CD4-positive, alpha-beta T cell treated with Interleukin-2 at 100 ng/mL for 4 hours (primary cell): ENCODE results near the gene CLEC3B.
"Not testable (repeated sequence)": the region's sequence is repeated elsewhere in the genome, so short reads cannot be mapped to it uniquely, and the experiment has no call there.

Experiments used
- DNase-seq: peaks from one replicate; pipeline ENCODE4 v3.0.0-alpha.2; 2020; ENCODE audit warnings: low spot score

CLEC3B gene

DNA sequence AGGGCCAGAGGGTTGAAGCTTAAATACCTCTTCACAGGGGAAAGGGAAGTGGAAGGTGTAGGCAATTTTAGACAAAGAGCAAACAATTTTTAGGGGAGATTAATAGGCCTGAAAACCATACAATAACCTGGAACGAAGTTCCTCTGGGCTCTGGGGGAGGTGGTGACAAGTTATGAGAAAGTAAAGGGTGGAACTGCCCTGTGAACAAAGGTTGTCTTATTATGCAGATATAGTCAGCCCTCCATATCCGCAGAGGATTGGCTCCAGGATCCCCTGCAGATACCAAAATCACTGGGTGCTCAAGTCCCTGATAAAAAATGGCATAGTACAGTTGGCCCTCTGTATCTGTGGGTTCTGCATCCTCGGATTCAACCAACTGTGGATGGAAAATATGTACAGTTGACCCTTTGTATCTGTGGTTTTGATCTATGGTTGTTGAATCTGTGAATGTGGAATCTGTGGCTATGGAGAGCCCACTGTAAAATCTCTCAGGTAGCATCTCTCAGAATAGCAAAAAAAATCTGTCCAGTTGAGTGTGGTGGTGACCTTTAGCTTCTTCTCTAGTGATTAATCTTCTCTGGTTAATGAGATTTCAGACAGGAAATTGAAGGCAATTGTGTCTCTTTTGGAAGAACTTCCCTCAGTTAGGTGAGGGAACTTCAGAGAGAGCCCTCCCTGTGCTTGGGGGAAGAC is 40.2 kb downstream of the CLEC3B start:
- no peak for DNase-seq

DNA sequence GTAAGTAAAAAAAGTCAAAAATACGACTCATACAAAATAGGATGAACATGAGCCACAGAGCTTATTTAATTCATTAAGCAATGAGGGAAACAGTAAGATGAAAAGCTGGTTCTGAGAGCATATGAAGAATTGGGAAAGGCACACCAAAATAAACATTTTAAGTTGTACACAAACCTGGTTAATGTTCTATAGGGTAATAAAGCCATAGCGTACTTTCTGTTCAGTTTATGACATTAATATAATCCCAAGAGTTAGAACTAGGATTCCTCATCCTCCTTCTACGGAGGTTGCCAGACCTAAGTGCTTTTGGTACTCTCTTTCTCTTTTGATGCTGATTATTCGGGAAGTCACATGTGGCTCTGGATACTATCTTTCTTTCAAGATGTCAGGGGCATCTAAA is 41.4 kb downstream of the CLEC3B start:
- DNase-seq, result no peak

DNA sequence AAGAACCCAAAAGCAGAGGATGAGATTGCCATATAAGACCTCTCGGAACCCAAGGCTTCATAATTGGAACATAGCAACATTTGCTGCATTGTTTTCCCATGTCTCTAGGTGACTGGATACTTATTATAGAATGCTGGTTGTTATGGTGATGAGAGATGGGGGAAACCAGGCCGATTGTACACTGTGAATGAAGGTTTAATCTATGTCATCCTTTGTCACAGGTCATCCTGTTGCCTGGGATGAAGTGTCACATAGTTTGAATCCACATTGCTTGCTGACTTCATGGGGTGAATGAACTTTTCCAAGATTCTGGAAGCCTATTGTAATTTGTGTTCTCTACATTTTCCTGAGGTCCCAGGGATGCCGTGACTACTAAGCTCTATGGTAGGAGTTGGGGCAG is 41.8 kb downstream of the CLEC3B start:
- DNase-seq, result no peak

DNA sequence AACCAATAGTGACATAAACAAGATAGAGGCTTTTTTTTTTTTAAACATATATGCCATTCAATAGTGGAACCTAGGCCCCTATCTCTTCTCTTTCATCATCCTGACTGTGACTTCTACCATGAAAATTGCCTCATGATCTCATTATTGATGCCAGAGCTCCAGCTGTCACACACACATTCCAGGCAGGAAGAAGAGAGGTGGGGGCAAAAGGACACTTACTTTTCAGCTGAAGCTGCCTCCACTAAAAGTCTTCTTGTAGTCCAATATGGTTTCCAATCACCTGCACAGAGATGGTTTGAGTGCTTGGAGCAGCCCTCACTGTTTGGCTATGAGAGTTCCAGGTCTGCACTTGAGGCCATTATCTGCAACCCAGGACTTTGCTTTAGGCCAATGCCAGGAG is 45.0 kb downstream of the CLEC3B start:
- no peak for DNase-seq

DNA sequence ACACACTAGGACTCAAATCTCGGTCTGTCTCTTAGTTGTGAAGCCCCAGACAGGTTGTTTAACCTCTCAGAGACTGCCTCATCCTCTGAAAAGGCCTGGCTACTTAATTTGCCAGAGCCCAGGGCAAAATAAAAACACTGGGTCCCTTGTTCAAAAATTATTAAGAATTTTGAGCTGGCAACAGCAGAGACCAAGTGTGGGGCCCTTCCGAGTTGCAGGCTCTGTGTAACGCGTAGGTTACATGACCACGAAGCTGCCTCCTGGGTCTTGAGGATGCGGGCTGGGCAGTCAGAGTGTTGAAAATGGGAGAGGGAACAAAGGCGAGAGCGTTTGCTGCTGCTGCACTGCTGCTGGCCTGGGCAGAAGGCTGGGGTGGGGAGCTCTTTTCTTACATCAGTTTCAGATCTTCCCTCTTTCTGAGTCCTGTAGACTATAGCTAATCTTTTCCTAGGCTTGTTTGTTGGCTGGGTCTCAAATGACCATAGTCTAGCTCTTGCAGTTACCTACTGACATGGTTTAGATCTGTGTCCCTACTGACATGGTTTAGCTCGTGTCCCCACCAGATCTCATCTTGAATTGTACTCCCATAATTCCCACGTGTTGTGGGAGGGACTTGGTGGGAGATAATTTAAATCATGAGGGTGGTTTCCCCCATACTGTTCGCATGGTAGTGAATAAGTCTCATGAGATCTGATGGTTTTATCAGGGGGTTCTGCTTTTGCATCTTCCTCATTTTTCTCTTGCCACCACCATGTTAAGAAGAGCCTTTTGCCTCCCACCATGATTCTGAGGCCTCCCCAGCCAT is 49.9 kb downstream of the CLEC3B start:
- no peak for DNase-seq

DNA sequence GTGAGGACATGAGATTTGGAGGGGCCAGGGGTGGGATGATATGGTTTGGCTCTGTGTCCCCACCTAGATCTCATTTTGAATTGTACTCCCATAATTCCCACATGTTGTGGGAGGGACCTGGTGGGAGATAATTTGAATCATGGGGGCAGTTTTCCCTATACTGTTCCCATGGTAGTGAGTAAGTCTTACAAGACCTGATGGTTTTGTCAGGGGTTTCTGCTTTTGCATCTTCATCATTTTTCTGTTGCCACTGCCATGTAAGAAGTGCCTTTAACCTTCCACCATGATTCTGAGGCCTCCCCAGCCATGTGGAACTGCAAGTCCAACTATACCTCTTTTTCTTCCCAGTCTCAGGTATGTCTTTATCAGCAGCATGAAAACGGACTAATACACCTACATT is 52.2 kb downstream of the CLEC3B start:
- not testable (repeated sequence) for DNase-seq

DNA sequence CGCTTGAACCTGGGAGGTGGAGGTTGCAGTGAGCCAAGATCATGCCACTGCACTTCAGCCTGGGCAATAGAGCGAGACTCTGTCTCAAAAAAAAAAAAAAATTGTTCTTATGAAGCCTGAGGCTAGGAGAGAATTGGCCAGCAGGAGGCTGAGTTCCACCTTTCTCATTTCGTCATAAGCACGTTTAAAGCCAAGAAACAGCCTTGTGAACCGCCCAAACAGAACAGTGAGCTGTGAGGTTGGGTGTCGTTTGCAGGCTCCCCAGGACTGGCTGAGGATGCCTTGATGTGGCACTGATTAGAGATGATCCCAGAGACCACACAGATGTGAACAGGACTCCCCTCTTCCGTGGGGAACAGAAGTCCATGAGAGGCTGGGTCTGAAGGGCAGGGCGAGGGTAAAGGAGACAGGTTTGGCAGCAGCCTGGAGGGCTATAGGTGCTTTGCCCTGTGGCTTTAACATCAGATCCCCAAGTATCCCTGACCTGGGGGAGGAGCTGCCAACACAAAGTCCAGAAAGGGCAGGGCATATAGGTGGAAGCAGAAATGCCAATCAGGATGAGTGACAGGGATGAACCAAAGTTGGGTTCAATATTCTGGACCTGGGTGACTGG is 52.9 kb downstream of the CLEC3B start:
- DNase-seq, result no peak

DNA sequence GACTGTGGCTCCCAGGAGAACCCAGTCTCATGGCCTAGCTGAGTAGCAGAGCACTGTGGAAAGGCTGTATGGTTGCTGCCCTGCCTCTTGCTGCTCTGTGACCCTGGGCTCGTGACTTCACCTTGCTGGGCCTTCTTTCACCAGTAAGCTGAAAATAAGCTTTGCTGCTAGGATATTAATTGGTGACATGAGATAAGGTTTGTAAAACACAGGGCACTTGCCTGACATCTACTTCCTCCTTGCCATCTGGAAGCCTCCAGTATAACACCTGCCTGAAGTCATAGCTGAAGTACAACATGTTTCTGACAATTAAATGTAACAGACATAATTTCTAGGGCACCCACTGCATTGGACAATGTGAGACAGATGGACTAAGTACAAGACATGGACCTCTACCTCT is 53.6 kb downstream of the CLEC3B start:
- DNase-seq, result no peak

DNA sequence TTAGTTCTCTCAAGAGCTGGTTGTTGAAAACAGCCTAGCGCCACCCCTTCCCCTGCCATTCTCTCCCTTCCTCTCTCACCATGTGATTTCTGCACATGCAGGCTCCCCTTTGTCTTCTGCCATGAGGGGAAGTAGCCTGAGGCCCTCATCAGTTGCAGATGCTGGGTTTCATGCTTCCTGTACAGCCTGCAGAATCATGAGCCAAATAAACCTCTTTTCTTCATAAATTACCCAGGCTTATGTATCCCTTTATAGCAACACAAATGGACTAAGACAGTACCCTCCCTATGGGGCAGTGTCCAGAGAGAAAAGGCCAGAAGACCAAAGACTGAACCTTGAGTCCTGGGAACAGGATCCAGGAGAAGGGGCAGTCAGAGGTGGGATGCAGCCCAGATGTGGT is 54.7 kb downstream of the CLEC3B start:
- DNase-seq, result no peak

DNA sequence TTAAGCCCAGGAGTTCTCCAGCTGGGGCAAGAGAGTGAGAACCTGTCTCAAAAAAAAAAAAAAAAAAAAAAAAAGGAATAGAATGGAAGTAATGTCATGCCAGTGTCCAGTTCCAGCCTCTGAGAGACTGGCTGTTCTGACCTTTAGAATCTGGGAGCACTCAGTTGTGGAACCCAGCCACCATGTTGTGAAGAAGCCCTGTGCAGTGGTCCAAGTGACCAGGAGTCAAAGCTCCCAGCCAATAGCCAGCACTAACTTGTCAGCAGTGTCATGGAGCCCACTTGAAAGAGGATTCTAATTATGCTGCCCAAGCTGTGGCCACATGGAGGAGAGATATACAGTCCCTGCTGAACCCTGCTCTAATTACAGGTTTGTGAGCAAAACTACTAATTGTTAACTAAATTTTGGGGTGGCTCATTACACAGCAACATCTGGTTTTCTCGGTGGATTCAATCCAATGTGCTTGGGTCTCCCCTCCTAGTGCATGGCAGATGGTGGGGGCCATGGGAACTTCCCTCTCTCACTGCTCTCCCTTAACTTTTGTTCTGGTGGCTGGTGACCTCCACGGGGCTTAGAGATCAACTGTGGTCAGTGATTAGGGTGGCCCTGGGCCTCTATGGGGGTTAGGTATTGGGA is 55.5 kb downstream of the CLEC3B start:
- DNase-seq, result no peak

DNA sequence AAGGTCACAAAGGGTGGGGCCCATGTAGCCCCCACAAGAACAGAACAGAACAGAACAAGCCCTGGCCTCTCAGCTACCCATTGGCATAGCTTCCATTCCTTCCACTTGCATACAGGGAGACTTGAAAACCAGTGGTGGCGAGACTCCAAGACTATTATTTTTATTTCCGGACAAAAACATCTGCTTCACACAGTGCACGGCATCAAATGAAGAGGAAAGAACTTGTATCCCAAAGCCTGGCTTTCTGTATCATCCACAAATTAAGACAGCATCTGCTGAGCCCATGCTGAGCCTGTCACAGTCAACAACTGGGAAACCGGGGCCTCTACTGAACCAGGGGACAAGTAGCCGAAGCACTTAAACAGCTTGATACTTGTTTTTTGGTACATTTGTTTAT is 56.0 kb downstream of the CLEC3B start:
- DNase-seq, result no peak

DNA sequence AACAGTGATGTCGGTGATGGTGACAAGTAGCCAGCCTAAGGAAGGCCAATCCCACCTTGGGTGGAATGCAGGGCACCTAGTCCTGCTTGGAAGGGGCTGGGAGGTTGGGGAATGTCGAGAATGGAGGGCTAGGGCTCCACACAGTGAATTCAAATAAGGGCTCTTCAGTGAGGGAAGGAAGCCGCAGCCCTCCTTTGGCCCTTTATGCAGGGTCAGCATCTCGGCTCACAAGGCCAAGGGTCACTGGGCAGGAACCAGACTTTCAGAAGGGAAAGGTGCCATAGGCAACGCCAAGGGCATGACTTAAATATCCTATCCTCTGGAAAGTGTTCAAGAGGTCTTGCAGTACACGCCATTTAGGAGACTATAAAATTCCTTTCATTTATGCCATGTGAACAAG is 56.9 kb downstream of the CLEC3B start:
- no peak for DNase-seq

DNA sequence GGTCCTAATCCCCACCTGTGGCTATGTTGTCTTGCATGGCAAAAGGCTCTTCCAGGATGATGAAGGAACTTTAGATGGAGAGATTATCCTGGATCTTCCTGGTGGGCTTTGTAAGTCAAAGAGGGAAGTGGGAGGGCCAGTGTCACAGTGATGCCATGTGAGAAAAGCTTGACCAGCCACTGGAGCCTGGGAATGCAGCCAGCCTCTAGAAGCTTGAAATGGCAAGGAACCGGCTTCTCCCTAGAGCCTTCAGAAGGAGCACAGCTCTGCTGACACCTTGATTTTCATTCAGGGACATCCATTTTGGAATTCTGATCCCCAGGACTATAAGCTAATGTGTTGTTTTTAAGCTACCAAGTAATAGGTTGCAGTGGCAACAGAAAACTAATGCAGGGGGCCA is 58.3 kb downstream of the CLEC3B start:
- no peak for DNase-seq

DNA sequence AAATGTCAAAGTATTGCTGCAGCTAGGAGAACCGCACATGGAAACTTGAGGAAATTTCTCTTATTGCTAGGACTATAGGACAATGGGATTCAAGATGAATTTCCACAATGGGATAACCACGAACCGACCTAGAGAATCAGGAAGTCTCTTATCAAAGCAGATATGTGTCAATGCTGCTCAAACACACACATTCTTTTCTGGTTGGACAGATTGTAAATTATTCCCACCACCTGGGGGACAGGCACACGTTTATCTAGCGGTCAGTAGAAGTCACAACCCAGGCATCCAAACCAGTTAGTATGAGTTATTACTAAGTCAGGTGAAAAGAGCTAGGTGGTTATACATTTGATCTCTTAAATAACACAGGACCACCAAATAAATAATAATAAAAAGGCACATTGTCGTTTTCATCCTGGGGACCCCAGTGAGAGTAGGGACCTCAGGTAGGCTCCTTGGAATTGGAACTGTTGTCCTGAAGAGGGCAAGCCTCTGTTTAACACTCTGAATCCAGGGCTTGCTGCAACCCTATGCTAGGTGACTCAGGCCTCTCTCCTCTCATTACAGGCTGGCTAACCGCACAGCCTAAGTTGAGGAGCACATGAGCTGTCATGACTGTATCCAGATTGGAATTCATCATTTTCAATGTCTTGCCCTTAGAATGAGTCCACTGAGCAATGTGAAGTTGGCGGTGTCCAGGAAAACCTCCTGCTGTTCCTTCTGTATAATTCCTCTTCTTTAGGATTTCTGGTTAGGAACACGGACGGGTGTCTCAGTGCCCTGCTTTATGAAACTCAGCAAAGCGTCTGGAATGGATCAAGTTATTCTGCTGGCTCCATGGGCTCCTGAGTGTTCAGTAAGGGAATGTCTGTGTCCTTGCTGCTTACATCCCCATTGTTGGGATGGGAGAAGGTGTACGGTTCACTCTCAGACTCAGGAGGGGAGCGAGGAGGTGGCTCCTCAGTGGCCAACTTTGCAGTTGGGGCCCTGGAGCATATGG is 59.0 kb downstream of the CLEC3B start:
- no peak for DNase-seq
